Stimulated activated CD8-positive, alpha-beta memory T cell treated with anti-CD3 and anti-CD28 coated beads, Interleukin-4, amount 100 ng/mL, for 4 hours (primary cell): ENCODE measurements around the gene STAT4.
"Not testable (repeated sequence)": the region's sequence is repeated elsewhere in the genome, so short reads cannot be mapped to it uniquely, and the experiment has no call there.

Experiments
- DNase-seq, 2 donors: peaks; one replicate each; pipeline ENCODE4 v3.0.0-alpha.2; 2020; ENCODE audit warnings: low read depth in 2 of 2, low spot score in 1 of 2

The STAT4 gene

DNA sequence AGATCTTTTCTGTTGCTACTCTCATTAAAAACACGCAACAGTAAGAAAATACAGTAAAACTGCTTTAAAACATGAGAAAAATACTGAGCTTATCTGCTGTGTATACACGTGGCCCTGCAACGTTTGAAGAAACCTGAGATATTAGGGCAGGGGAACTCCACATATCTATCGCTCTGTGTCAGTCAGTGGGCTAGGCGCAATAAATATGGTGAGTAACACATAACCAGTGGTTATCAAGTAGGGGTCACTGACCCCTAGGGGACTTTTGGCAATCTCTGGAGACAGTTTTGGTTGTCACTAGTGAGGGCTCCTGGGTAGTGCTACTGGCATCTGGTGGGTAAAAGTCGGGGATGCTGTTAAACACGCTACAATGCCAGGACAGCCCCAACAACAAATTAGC is 151.7 kb downstream of the STAT4 start:
- no peak for DNase-seq

DNA sequence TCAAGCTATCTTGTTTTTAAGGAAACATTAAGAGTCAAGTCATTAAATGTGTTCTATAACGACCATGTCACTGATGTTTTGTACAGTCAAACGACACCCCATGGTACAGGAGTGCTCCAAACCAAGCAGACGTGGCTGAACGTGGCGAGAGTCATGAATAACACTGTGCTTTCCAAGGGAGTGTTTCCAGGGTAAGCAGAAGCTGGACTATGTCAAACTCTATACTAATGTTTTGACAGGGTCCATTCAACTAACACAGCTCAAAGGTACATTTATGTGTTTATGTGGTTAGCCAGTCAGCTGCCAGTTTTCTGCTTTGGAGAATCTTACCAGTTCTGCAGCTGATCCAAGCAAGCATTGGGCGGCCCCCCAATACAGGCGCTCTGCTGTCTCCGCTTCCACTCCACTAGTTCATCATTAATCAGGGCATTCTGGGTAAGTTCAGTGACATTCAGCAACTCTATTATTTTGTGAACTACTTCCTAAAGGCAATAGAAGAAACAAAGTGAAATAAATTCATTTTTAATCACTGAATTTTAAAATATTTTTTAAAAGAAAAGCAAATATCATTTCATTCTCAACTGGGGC is 153.2 kb downstream of the STAT4 start:
- no peak for DNase-seq

DNA sequence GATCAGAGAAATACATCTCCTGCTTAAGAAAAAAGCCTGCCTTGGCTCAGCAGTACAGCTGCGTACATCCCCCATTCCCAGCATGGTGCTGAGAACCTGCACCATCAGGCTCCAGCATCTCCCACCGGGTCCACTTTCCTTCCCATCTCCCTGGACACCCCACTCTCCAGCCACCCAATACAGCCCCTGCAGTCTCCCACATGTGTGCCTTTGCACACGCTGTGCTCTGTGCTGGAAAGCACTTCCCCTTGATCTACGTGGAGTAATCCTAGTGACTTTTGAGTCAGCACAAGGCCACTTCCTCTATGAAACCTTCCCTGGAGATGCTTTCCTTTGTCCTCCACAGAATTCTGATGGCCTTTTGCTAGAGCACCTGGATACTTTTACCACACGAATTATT is 153.8 kb downstream of the STAT4 start:
- no peak for DNase-seq

DNA sequence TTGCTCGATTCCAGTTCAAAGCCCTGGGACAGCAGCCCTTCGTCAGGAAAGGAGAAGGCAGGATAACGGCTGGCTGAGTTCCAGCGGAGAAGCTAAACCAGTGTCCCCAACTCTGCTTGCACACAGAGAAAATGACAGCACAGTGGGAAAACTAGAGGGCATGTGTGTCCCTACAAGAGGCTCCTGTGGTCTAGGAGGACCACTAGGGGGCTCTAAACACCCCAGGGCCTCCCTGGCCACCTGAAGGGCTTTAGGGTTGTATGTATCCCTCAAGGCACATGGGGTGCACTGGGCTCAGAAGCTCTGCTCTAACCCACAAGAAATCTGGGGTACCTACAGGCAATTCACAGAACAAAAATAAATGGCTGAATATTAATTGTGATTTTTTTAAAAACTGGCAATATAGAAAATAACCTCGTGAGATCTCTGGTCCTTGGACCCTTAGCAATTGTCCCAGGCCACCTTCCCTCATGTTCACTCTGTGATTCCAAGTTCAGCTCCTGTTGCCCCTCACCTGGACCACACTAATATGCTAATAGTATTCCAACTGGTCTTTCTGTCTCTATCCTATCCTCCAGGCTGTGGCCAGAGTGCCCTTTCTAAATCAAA is 154.4 kb downstream of the STAT4 start:
- DNase-seq, result no peak

DNA sequence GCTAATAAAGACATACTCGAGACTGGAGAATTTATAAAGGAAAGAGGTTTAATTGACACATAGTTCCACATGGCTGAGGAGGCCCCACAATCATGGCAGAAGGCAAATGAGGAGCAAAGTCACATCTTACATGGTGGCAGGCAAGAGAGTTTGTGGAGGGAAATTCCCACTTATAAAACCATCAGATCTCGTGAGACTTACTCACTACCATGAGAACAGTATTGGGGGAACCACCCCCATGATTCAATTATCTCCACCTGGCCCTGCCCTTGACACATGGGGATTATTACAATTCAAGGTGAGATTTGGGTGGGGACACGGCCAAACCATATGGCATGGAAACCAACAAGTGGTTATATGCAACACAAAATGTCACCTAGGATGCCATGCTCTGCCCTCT is 155.5 kb downstream of the STAT4 start:
- not testable (repeated sequence) for DNase-seq

DNA sequence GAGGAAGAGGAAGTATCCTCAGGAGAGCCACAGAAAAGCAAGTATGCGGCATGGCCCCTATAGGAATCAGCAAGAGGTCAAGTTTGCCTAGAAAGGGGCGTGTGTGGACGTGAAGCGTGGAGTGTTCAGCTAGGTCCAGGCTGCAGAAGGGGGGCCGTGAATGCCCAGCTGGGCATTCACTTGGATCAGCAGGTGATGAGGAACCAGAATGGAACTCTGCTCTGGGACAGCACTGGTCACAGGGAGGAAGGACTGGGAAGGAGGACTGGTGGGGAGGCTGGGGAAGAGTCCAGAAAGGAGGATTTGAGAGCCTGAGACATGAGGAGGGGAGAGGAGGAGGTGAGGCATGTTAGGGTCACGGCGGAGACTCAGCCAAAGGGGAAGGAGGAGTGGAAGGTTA is 156.6 kb downstream of the STAT4 start:
- DNase-seq, result no peak

DNA sequence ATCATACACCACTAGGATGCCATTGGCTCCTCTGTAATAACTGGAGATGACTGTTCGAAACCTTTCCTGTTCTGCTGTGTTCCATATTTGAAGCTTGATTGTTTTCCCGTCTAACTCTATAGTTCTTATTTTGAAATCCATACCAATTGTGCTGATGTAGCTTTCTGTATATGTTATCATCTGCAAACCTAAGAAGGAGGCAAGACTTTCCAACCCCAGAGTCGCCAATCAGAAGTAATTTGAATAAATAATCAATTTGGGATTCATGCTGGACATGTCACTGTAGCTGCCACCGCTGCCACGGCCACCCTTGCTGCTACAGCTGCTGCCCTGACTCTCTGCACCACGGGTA is 157.5 kb downstream of the STAT4 start:
- DNase-seq, result no peak

DNA sequence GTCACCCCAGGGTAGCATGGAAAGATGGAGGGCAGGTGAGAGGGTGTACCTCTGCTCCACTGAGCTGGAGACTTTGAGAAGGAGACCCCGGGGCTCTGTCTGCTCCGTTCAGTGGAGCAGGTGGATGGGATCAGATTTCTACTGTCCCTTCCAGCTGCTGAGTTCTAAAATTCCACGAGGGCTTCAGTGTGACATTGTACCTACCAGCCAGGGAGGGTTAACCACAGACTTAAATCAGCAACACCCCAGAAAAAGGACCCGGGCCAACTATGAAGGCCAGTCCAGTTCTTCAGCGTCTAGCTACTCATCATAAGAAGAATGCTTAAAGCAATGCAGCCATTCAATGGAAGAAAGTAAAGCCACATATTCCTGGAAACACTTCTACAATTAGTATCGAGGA is 160.7 kb downstream of the STAT4 start:
- no peak for DNase-seq

DNA sequence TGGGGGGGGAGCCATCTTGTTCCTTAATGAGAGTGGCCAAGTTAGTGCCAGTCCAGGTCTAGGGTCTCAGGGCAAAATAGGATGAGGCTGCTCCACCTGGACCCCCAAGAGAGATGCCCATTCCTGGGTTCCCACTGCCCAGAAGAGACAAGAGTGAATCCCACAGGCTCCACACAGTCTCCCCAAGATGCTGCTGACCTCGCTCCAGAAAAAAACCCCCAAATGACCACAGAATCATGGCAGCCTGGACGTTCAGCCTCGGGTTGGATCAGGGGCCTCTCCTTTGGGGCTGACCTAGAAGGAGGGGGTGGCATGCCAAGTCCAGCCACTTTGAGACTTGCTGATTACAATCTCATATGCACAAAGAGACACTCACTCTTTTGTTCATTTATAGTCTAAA is 161.9 kb downstream of the STAT4 start:
- DNase-seq, result no peak

DNA sequence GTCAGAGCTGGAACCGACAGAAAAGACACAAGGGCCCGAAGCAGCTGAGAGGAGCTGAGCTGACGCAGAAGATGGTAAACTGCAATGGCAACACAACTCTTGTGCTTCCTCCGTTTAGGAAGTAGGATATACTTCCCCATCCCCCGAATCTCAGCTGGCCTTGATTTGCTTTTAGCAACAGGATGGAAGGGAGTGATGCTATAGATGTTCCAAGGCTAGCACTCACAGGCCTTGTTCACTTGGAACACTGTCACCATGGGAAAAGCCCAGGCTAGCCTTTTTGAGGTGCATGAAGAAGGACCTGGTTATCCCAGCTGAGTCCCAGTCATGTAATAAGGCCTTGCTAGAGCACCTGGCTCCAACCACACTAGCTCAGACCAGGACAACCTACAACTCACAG is 162.9 kb downstream of the STAT4 start:
- no peak for DNase-seq

DNA sequence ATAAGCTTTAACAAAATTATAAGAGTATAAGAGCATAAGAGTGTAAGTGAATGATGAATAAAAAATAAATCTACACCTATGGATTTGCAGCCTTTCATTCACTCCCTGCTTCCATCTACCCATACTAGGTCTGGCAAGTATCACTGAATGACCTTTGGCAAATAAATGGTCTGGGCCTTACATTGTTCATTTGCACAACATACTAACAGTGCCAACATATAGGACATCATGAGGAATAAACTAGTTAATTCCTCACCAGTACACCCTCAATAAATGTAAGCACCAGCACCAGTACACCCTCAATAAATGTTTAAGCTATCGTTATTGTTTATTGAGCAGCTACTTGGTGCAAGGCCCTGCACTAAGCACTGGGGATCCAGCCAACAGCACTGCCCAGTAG is 163.7 kb downstream of the STAT4 start:
- no peak for DNase-seq

DNA sequence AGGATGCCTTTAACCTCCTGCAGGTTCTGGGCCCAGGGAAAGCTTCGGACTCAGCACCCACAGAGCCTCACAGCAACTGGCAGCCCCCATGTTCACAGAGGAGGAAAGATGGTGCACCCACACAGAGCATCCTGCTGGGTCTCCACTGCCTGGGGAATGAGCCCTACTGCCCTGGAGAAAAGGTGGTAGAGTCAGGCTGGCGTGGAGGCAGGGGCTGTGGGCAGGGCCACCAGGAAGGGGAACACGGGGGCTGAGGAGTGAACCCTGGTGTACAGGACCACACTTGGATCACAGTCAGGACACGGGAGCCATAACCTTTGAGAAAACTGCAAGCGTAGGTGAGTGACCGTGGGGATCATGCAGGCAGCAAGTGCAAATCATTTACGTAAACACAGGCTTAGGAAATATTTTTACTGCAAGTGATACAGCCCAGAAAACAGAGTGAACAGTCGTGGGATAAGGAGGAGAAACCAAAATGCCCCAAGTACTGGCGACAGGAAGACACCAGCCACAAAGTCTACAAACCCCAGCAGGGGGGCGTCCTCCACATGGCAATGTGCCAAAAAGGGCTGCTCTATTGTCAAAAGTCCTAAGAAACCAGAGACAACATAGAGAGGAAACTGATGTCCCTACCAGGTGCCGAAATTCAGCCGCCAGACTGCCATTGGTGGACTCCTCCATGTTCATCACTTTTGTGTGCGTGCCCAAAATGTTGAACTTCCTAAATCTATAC is 164.4 kb downstream of the STAT4 start:
- DNase-seq, result no peak

DNA sequence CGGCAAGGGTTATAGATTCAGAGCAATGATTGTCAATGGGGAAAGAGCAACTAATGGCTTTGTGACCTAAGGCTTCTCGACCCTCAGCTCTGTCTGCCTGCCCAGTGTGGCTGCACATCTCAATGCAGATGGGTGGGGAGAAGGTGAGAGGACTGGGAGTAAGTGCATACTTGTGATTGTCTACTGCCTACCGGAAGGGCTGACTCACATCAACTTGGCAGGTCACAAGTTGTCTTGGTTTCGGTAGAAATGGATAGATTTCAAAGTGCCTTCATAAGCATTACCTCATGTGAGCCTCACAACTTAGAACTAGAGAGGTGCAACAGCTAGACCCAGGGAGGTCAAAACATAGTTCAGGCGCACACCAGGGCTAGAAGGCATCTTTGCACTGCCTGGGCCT is 166.2 kb downstream of the STAT4 start:
- no peak for DNase-seq

DNA sequence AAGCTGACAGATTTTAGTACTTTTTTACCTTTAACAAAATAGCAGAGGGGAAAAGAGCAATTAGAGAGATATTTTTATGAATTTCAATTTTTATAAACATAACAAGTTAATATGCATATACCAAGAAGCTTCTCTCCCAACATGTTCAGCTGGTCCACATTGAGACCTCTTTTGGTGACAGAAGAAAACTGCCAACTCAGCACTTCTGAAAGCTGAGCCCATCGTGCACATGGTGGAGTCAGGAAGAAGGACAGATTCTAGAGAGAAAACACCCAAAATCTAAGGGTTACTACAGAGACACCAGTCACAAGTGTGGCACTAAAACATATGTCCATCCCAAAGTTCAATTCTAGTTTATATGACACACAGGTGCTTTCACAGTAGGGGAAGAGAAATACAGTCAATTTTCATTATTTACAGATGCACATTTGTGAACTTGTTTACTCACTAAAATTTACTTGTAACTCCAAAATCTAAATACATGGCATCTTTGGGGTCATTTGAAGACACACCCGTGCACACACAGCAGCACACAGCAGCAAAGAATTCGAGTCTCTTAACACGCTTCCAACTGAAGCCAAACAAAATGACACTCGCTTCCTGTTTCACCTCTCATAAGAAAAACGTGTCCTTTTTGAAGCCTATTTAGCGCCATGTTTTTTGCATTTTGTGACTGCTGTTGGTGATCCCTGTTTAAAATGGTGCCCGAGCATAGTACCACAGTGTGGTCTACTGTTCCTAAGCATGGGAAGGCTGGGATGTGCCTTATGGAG is 168.3 kb downstream of the STAT4 start:
- DNase-seq, result no peak

DNA sequence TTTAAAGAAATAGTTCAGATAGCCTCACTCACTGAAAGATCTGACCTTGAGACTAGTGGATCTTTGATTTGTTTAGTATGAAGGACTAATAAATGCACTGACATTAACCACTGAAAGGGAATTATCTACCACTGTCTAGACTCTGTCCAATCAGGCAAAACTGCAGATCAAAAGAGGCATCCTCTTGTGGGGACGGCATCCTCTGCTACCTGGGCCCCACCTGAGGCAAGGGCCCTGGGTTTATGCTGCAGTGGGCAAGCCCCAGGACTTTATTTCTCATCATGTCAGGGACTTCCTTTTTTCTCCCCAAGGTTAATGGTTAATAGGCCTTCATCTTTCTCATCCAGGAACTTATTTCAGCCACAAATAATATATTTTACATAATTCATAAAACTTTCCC is 169.1 kb downstream of the STAT4 start:
- DNase-seq, result no peak

DNA sequence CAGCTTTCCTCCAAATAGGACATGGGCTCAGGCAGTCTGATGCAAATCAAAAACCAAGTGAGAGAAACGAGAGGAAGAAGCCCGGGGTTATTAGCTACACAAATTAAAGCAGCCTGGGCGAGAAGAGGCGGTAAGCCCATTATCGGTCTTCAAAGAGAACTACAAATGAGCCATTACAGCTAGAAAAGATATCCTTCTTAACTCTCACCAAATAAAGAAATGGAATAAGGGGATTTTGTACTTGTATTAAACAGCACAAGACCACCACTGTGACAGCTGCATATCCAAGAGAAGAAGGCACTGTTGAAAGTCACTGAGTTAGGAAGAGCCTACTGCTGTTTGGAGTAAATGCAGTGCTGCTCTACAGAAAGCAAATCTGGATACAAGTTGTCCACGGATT is 169.5 kb downstream of the STAT4 start:
- no peak for DNase-seq

DNA sequence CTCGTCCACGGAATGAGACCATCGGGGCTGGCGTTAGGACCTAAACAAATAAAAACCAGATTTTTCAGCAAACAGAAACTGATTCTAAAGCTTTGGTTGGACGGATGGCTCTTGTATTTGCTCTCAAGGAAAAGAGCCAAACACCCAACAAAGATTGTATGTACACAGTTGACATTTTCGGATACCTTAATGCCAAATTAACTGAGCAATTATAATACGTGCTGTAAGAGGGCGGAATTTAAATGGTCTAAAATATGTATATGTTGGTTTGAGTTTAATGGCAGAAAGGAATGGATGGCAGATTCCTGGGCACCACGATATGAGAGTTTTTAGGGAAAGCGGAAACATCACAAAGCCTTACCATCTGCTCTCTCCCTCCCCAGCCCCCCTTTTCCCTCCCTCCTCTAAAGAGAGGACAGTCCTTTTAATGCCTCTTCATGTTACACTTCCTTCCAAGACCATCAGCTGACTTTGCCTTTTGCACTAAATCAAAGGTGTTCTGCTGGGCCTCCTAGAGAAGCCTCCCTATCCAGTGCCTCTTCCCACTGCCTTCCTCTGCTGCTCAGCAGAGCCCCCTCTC is 170.1 kb downstream of the STAT4 start:
- DNase-seq, result no peak

DNA sequence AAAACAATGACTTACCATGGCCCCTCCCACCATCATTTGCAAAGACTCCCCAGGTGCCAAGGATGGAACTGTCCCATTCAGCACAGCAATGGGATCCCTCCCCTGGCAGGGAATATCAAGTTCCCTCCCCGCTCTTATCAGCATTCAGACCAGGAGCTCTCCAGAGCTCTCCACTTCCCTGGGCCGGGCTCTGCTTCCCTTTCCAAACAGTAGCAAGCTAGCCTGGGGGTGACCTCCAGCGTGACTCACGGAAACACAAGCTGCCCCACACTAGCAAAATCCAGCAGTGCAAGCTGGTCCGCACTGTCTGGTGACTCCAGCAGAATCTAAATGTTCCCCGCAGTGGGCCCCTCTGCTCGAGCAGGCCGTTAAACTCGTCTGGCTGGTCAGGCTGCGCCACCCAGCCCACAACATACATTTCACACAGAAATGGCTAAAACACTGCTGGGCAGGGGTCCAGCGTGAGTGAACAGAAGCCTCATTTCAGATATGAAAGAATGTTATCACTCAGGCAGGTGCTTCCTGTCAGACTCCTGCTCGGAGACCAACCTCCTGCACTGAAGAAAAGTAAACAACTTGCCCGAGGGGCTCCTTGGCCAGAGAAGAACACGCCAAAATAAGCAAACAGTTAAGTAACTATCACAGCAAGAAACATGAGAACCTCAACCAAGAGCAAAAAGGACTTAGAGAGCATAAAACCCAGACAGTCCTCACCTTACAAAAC is 170.7 kb downstream of the STAT4 start:
- DNase-seq, result no peak
